ENCODE data around the gene APOD. TPM values are rescaled to one million over a fixed set of nuclear protein-coding genes. Genes with fewer than 3 reads are reported as not detected.
"Not testable (repeated sequence)": the region's sequence is repeated elsewhere in the genome, so short reads cannot be mapped to it uniquely, and the experiment has no call there.

APOD gene
- total RNA-seq, 4 donors from 2014 or later: 22.3 to 68.2 (median 35.6) TPM

GRCh38 chr3:195623217-195623965, 39.7 kb upstream of the APOD start:
- H3K27ac ChIP-seq, H3K4me3 ChIP-seq, H3K27me3 ChIP-seq, H3K9me3 ChIP-seq, H3K36me3 ChIP-seq, H3K4me1 ChIP-seq: not testable (repeated sequence)
- DNase-seq: peak in 2 of 3 donors; percentile 26 to 41

- H3K27me3 ChIP-seq, H3K9me3 ChIP-seq, H3K27ac ChIP-seq, H3K4me3 ChIP-seq, H3K36me3 ChIP-seq, H3K4me1 ChIP-seq: not testable (repeated sequence)
- DNase-seq: peak in 1 of 3 donors; percentile 5
Measured at GRCh38 chr3:195622523-195623170, 38.9 kb upstream of the APOD start.

DNA sequence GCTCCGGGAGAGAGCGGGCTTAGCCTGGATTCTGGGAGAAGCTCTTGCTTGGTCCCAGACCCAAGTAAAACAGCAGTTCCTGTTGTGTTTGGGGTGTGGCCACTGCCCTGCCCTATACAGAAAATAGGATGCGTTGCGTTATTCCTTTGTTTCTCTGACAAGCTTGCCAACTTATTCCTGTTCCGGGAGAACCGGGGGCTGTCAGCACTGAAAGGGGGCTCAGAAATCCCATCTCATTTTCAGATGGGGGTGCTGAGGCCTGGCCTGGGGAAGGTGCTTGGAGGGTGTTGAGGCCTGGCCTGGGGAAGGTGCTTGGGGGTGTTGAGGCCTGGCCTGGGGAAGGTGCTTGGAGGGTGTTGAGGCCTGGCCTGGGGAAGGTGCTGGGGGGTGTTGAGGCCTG, 38.3 kb upstream of the APOD start:
- H3K4me3 ChIP-seq, H3K27ac ChIP-seq, H3K36me3 ChIP-seq, H3K4me1 ChIP-seq, H3K27me3 ChIP-seq, H3K9me3 ChIP-seq: not testable (repeated sequence)
- DNase-seq: peak in 1 of 3 donors; percentile 4

DNA sequence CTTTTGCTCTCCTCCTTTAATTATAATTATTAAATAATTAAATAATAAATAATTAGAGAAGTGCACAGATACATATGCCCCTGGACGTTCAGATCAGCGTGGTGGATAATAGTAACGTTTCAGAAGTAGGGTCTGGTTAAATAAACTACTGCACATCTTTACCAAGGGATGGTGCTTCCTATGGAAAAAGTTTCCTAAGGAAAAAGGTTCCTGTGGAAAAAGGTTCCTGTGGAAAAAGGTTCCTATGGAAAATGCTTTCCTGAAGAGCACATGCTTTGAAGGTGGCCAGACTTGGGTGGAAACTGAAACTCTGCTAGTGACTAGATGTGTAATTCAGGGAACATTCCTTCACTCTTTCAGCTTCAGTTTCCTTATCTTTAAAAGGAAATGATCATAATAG, 37.4 kb upstream of the APOD start:
- H3K9me3 ChIP-seq, H3K4me1 ChIP-seq, H3K27me3 ChIP-seq, H3K27ac ChIP-seq, DNase-seq, H3K36me3 ChIP-seq: not testable (repeated sequence)
- peak overlapping the region in 1 of 4 donors; percentile 2 for H3K4me3 ChIP-seq

GRCh38 chr3:195620476-195620875, 36.7 kb upstream of the APOD start:
- peak in 1 of 3 donors; percentile 18 for DNase-seq
- H3K36me3 ChIP-seq, H3K9me3 ChIP-seq, H3K27me3 ChIP-seq, H3K4me1 ChIP-seq, H3K27ac ChIP-seq: not testable (repeated sequence)
- peak overlapping the region in 1 of 4 donors; percentile 2 for H3K4me3 ChIP-seq

- not testable (repeated sequence) for H3K36me3 ChIP-seq, H3K9me3 ChIP-seq, H3K4me1 ChIP-seq, H3K27ac ChIP-seq, H3K4me3 ChIP-seq, H3K27me3 ChIP-seq
- DNase-seq: peak in 1 of 3 donors; percentile 21
Measured at GRCh38 chr3:195619591-195620369, 36.0 kb upstream of the APOD start.

DNA sequence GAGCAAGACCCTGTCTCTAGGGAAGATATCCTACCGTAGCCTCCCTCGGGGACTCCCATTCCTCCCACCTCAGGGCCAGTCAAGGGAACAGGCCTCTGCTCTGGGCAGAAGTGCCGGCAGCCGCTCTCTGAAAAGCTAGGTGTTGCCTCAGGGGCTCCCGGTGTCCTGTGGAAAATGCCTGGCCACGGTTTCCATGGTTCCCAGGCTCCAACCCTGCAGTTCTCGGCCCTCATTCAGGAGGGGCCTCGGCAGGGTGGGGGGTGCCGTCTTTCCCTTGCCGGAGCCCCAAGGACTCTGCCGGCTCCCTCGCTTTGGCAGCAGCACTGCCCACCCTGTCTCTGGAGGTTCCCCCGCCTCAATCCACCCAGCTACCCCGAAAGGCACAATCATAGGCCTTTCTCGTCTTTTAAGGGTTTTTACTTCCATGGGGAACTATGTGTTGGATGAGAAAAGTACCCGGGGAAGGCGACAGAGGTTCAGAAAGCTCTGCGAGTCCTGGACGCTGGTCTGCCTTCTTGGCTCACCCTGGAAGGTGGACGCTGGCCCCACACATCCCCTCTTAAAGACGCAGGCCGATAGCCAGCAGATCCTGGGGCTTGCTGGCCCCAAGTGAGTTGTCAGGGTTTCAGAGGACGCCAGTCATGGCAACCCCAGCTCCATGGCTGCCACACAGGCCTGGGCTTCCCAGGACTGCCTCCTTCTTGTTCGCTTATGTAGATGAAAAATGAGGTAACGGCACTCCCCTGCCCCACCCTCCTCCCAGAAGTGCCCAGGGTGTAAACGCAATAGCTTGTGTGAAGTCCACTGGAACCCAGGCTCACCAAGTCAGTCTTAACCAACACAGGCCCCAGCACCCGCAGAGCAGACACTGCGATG, 34.3 kb upstream of the APOD start:
- H3K27ac ChIP-seq, H3K27me3 ChIP-seq, H3K36me3 ChIP-seq, H3K4me1 ChIP-seq, H3K9me3 ChIP-seq: not testable (repeated sequence)
- peak in 2 of 3 donors; percentile 43 to 55 for DNase-seq
- H3K4me3 ChIP-seq: peak overlapping the region in 1 of 4 donors; percentile 30

- not testable (repeated sequence) for H3K4me1 ChIP-seq, H3K36me3 ChIP-seq, H3K27me3 ChIP-seq, DNase-seq, H3K27ac ChIP-seq, H3K9me3 ChIP-seq
- H3K4me3 ChIP-seq: peak overlapping the region in 1 of 4 donors; percentile 47
Measured at GRCh38 chr3:195617134-195617533, 33.4 kb upstream of the APOD start.

DNA sequence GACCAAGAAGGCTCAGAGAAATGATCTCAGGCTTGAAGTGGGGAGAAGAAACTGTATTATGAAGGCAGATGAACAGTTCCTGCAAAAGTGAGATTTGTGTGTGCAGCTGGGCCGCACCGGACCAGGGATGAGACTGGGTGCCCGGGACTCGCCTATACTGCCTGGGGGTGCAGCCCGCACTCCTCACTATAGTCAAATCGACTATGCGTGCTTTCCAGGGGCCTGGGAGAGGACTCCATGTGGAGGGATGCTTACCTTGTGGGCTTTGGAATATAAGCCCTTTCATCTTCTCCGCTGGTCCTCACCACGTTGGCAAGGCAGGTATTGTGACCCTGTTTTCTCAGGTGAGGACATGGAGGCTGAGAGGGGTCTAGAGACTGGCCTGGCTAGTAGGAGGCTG, 32.9 kb upstream of the APOD start:
- Histone ChIP-seq H3K4me1 (no peaks in the 10 kb centered on the region), H3K27me3 (no peaks in the 10 kb centered on the region), H3K4me3 (peak overlapping the region in 1 of 4 donors; percentile 47), H3K36me3 (no peaks in the 10 kb centered on the region), H3K27ac (peak overlapping the region in 1 of 4 donors; percentile 61), H3K9me3 (no peaks in the 10 kb centered on the region)
- TF ChIP-seq POLR2A (IDR thresholded peaks at IDR 0.05): no peak
- TF ChIP-seq, protein P1, sequence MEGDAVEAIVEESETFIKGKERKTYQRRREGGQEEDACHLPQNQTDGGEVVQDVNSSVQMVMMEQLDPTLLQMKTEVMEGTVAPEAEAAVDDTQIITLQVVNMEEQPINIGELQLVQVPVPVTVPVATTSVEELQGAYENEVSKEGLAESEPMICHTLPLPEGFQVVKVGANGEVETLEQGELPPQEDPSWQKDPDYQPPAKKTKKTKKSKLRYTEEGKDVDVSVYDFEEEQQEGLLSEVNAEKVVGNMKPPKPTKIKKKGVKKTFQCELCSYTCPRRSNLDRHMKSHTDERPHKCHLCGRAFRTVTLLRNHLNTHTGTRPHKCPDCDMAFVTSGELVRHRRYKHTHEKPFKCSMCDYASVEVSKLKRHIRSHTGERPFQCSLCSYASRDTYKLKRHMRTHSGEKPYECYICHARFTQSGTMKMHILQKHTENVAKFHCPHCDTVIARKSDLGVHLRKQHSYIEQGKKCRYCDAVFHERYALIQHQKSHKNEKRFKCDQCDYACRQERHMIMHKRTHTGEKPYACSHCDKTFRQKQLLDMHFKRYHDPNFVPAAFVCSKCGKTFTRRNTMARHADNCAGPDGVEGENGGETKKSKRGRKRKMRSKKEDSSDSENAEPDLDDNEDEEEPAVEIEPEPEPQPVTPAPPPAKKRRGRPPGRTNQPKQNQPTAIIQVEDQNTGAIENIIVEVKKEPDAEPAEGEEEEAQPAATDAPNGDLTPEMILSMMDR (IDR thresholded peaks at IDR 0.05): no peak
- DNase-seq: peak in 1 of 3 donors; percentile 24

DNA sequence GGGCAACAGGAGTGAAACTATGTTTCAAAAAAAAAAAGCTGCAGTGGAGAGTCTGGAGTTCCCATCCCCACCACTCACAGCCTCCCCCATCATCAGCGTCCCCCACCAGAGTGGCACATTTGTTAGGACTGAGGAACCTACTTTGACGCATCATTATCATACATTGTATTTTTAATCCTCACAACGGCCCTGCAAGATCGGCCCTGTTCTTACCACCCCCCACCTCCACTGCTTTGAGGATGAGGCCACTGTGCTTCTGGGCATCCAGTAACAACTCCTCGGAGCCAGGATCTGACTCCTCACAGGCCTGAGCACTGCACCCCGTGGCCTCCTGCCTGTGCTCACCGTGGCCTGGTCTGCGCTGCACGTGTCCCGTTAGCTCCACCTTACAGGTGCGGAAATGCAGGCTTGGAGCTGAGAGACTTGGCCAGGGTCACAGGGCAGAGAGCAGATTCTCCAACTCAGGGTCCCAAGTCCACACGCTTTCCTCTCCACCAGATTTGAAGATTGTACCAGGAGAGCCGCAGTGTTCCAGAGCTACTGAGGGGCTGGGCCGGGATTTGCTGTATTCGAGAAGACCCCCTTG, 32.3 kb upstream of the APOD start:
- peak in 2 of 3 donors; percentile 11 to 60 for DNase-seq

GRCh38 chr3:195614672-195615504, 31.1 kb upstream of the APOD start:
- not testable (repeated sequence) for H3K36me3 ChIP-seq, H3K4me1 ChIP-seq, H3K27me3 ChIP-seq, H3K9me3 ChIP-seq, H3K4me3 ChIP-seq
- peak; percentile 58 to 73 (median 69) for DNase-seq
- H3K27ac ChIP-seq: peak overlapping the region in 1 of 4 donors; percentile 0

More for the DNA sequence above, 32.3 kb upstream of the APOD start:
- H3K4me3 ChIP-seq: peak overlapping the region in 1 of 4 donors; percentile 47
- H3K27ac ChIP-seq: peak overlapping the region in 1 of 4 donors; percentile 61
- H3K27me3 ChIP-seq, H3K4me1 ChIP-seq, H3K9me3 ChIP-seq, H3K36me3 ChIP-seq: not testable (repeated sequence)
